Mucosa of descending colon (tissue), 3 donors: Measurements from ENCODE around the gene TENM4. TPM values are rescaled to one million over a fixed set of nuclear protein-coding genes. Genes with fewer than 3 reads are reported as not detected.

Source experiments
- ATAC-seq: fragments of 200-7000 bp; cut with Tn5 transposase; one replicate; pipeline ENCODE4 v1.9.1; 2020; ENCODE audit warnings: mild to moderate bottlenecking, moderate library complexity
- DNase-seq, 3 donors: peaks; one replicate each; pipeline ENCODE4 v3.0.0-alpha.2; 2020
- H3K36me3 ChIP-seq: fragments of 200-600 bp; one replicate; pipeline ENCODE4 v1.8.0; 2021; ENCODE audit warnings: low read depth, mild to moderate bottlenecking
- H3K4me1 ChIP-seq: fragments of 200-600 bp; one replicate; pipeline ENCODE4 v1.8.0; 2021; ENCODE audit warnings: low read depth, mild to moderate bottlenecking
- H3K4me3 ChIP-seq: fragments of 200-600 bp; one replicate; pipeline ENCODE4 v1.8.0; 2021; ENCODE audit warnings: mild to moderate bottlenecking
- H3K9me3 ChIP-seq: fragments of 200-600 bp; one replicate; pipeline ENCODE4 v1.8.0; 2021; ENCODE audit warnings: mild to moderate bottlenecking
- intact Hi-C, 2 donors: fragments of 100-400 bp; cut with DNase I in 1 of 2; cut with micrococcal nuclease in 1 of 2; formaldehyde crosslinking; loops; one replicate each; pipeline versions ENCODE4 v1.11.0 to v1.11.1; 2022; cut with DNase I, micrococcal nuclease
- total RNA-seq, 3 donors: library from RNA; stranded (reverse); fragmentation: NEBNext Ultra II Directional in 2 of 3; extraction: Animal tissue kit (Norgen Biotek cat#: 25700) in 2 of 3; gene quantifications; one replicate each; pipeline versions ENCODE4 v1.2.1 to v1.2.4, GENCODE V29; 2021 to 2023
- TF ChIP-seq, protein P1 (sequence below): fragments of 200-600 bp; IDR thresholded peaks from one replicate; pipeline ENCODE4 v1.8.0; 2022; ENCODE audit warnings: antibody characterized with exemption, mild to moderate bottlenecking
- donor health status: DM: no; HTN: no; CAD: no; lungs with moderate emphysema.
- donor health status: DM: no; HTN: no; CAD: no.
- donor health status: DM: no; HTN: yes; CAD: no.

TENM4 gene
- total RNA-seq, 3 donors from 2014 or later = 0.70 to 1.6 (median 1.2) TPM

DNA sequence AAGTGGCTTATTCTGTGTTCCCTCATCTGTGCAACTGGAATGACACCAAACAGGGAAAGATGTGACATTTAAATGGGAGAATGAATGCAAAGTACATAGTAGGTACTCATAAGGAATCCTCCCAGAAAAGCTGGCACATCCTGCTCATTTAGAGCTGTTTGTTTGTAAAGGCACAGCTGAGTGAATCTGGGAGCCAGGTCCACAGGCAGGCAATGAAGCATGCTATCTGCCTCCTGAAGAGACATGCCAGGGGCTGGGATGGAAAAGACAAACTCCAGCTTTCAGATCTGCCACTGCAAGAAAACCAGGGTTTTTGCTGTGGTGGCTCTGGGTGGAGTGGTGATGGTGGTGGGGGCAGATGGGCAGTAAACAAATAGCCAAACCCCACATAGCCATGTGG is 150.1 kb downstream of the TENM4 start:
- intact Hi-C loops = no loop called here
- ATAC-seq (no peak), DNase-seq (no peak)
- no peaks in the 10 kb centered on the region for H3K4me1 ChIP-seq
- H3K36me3 ChIP-seq = no peaks in the 10 kb centered on the region
- no peaks in the 10 kb centered on the region for H3K9me3 ChIP-seq
- no peak overlapping the region for H3K4me3 ChIP-seq
- TF ChIP-seq, protein P1, sequence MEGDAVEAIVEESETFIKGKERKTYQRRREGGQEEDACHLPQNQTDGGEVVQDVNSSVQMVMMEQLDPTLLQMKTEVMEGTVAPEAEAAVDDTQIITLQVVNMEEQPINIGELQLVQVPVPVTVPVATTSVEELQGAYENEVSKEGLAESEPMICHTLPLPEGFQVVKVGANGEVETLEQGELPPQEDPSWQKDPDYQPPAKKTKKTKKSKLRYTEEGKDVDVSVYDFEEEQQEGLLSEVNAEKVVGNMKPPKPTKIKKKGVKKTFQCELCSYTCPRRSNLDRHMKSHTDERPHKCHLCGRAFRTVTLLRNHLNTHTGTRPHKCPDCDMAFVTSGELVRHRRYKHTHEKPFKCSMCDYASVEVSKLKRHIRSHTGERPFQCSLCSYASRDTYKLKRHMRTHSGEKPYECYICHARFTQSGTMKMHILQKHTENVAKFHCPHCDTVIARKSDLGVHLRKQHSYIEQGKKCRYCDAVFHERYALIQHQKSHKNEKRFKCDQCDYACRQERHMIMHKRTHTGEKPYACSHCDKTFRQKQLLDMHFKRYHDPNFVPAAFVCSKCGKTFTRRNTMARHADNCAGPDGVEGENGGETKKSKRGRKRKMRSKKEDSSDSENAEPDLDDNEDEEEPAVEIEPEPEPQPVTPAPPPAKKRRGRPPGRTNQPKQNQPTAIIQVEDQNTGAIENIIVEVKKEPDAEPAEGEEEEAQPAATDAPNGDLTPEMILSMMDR = no peak

DNA sequence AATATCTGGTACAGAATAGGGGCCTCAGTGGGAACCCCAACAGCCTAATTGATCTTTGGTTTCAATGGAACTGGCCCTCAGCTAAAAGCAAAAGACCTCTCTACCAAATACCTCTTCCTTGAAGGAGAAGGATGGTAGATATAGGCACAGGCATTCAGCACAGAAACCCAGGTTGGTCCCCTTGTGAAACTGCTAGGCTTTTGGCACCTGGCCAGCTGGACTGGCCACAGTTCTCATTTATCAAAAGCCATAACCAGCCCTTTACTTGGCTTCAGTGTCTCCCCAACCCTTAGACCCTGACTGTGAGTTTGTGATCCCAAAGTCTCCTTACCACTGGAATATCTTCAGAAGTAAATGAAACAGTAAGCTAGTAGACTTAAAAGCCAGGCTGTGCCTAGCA is 152.9 kb downstream of the TENM4 start:
- intact Hi-C loops = no loop called here
- H3K4me3 ChIP-seq = no peak overlapping the region
- H3K4me1 ChIP-seq = no peaks in the 10 kb centered on the region
- H3K9me3 ChIP-seq = peaks cover 4% of the 10 kb centered on the region
- no peak for DNase-seq
- TF ChIP-seq, protein P1 = no peak
- H3K36me3 ChIP-seq = no peaks in the 10 kb centered on the region
- ATAC-seq = no peak

DNA sequence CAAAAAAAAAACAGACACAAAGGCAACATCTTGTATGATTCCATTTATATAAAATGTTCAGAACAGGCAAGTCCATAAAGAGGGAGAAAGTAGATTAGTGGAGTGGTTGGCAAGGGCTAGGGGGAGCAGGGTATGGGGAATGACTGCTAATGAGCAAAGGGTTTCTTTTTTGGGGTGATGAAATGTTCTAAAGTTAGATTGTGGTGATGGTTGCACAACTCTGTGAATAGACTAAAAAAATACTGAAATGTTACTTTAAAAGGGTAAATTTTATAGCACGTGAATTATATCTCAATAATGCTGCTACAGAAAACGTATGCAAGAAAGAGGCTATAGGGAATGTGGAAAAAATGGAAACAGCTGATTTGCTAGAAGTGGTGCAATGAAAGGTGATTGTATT is 155.1 kb downstream of the TENM4 start:
- intact Hi-C loops = no loop called here
- DNase-seq = no peak
- TF ChIP-seq, protein P1 = no peak
- Histone ChIP-seq H3K4me1 (no peaks in the 10 kb centered on the region), H3K4me3 (no peak overlapping the region), H3K36me3 (no peaks in the 10 kb centered on the region), H3K9me3 (peaks cover 4% of the 10 kb centered on the region)
- no peak for ATAC-seq

DNA sequence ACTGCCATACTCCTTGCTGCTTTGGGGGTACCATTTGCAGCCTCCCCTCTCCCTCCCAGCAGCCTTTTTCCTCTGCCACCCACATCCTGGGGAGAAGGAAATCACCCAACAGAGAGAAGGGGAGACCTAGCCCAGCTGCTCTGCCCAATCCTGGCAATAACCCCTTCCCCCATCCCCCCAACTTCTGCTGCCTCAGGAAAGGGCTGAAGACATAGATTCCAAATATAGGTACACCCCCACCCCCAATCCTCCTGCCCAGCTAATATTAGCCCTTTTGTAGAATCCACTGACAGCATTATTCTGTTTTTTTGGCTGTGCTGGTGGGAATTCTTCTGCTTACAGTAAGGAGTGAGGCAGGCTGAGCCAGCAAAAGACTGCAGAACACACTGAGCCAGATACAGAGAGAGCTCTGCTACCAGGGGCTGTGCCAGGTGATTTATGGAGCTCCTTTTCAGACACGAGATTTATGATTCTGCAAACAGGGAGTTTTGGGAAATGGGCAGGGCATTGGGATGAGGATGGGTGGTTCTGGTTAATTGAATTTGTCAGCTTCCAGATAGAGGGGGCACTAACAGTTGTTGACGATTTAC is 164.0 kb downstream of the TENM4 start:
- intact Hi-C loops = no loop called here
- ATAC-seq = no peak

DNA sequence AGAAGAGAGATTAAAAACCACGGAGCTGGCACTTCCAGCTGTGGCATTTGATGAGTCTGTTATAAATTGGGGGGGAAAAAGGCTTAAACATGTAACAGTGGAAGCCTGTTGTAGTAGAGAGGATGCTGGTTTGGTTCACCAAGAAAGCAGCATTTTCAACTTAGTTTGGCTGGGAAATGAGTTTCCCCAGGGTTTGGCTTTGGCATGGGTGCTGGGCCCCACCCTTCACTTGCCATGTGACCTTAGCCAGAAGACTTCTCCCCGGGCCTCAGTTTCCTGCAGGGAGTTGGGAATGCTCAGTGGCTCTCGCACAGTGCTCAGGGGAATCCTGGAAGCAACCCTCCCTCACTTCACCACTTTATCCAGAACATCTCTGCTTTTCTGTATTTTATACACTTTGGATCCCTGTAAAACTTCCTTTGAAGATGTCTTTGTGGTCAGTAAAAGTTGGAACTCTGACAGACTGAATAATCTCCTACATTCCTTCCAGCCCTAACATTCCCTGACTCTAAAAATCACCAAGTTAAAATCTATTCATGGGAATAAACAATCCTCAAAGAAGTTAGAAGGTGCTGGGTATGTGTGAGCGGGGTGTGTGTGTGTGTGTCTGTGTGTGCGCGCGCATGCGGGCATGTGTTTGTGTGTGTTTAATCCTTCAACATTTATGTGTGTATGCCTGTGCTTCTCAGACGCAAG is 166.0 kb downstream of the TENM4 start:
- Histone ChIP-seq H3K9me3 (no peaks in the 10 kb centered on the region), H3K4me1 (no peaks in the 10 kb centered on the region), H3K4me3 (no peak overlapping the region), H3K36me3 (no peaks in the 10 kb centered on the region)
- ATAC-seq = no peak
- TF ChIP-seq, protein P1 = no peak
- intact Hi-C loops = no loop called here
- DNase-seq = no peak

More for the DNA sequence above, 164.0 kb downstream of the TENM4 start:
- no peak for DNase-seq
- TF ChIP-seq, protein P1 = no peak
- no peaks in the 10 kb centered on the region for H3K4me1 ChIP-seq
- H3K9me3 ChIP-seq = no peaks in the 10 kb centered on the region
- no peaks in the 10 kb centered on the region for H3K36me3 ChIP-seq
- H3K4me3 ChIP-seq = no peak overlapping the region
